CD1c-positive myeloid dendritic cell (primary cell): ENCODE measurements around the gene LRRC32.
"Not testable (repeated sequence)": the region's sequence is repeated elsewhere in the genome, so short reads cannot be mapped to it uniquely, and the experiment has no call there.

ENCODE experiments used
- DNase-seq: peaks from one replicate; pipeline ENCODE4 v3.0.0-alpha.2; 2016; ENCODE audit errors: extremely low spot score

Gene LRRC32

DNA sequence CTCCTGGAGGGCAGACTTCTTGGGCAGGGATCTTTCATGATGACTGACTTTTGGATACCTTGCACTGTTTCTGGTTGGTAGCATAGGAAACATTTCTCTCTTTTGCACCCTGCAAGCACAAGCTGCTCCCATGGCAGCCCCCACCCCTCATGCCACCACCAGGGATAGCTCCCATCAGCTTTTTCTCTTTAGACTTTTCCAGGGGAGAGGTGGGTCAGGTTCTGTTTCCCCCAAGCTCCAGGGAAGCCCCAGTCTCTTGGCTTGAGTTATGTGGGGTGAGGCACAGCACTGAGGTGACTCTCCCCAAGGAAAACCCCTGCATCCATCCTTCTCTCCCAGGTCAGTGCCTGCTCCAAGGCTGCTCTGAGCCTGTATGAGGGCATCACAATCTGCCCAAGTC is 22.5 kb downstream of the LRRC32 start:
- no peak for DNase-seq

DNA sequence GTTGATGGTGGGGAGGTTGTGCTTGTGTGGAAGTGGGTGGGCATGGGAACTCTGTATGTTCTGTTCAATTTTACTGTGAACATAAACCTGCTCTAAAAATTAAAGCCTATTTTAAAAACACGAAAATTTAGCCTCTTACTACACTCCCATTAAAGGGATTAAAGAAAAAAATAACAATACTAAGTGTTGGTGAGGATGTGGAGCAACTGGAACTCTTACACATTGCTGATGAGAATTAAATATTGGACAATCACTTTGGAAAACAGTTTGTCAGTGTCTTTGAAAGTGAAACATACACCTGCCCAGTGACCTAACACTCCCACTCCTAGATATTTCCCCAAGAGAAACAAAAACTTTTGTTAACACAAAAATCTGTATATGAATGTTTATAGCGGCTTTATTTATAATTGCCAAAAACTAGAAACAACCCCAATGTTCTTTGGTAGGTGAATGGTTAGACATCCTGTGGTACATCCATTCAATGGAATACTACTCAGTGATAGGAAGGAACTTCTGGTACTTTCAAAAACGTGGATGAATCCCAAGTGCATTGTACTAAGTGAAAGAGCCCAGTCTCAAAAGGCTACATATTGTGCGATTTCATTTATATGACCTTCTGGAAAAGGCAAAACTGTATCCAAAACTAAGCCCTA is 23.5 kb downstream of the LRRC32 start:
- DNase-seq, result no peak

DNA sequence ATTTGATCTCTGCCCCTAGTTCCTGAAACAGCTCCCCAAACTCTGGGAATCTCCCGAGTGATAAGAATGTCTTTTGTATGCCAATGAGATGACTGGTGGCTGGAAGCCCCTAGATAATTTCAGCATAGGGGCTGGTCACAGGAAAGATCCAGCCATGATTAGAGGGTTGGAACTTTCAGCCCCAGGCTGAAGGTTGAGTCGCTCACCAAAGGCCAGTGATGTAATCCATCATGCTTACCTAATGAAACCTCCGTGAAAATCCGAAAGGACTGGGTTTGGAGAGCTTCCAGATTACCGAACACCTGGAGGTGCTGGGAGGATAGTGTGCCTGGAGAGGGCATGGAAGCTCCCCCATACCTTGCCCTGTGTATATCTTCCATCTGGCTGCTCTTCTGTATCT is 26.0 kb downstream of the LRRC32 start:
- no peak for DNase-seq

DNA sequence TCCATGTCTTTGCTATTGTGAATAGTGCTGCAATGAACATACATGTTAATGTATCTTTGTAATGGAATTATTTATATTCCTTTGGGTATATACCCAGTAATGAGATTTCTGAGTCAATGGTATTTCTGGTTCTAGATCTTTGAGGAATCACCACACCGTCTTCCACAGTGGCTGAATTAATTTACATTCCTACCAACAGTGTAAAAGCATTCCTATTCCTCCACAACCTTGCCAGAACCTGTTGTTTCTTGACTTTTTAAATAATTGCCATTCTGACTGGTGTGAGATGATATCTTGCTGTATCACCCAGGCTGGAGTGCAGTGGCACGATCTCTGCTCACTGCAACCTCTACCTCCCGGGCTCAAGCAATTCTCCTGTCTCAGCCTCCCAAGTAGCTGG is 26.8 kb downstream of the LRRC32 start:
- not testable (repeated sequence) for DNase-seq

DNA sequence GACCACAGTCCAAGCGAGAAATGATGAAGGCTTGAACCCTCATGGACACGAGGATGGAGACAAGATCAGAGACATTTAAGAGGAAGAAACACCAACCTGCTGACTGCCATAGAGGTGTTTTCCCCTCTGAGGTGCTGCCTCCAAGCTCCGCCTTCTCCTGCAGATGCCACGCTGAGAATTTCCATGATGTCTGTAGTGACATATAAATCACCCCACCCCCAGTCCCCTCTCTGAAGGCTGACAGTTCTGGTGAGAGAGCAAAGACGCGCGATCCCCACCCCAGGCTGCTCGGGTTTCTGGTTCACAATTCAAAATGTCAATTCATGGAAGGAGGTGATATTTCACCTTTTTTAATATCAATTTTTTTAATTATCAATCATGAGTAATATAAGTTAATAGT is 28.2 kb downstream of the LRRC32 start:
- no peak for DNase-seq

DNA sequence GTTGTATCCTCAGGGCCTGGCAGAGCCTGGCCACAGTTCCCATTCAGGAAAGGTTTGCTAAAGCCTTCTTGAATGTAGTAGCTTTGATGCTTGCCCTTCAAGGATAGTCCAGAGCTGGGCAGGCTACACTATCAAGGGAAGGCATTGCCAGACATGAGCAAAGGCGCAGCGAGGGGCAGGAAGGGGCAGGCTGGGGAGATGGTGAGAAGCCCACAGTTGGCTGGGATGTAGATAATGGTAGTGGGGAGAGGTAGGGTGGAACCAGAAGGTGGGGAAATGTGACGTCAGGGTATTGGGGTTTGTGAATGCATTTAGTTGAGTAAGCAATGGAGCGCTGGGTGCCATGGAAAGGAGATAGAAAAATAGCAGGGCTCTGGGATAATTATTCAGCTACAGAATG is 28.6 kb downstream of the LRRC32 start:
- DNase-seq, result no peak

DNA sequence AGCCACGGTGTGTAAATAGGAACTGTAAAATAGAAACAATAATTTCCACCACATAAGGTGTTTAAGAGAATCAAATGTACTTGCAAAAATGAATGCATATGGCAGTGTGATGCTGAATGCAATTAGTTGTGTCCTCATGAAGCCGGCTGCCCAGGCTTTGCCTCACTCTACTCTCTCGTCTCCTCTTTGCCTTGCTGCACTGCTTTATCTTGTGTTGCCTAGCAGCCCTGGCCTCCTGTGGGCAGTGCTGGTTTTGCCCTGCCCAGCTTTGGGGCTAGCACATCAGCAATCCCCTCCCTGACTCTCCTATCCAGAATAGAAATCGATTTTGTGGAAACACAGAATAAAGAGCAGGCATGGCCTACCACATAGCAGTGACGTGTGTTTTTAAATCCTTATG is 30.0 kb downstream of the LRRC32 start:
- no peak for DNase-seq

DNA sequence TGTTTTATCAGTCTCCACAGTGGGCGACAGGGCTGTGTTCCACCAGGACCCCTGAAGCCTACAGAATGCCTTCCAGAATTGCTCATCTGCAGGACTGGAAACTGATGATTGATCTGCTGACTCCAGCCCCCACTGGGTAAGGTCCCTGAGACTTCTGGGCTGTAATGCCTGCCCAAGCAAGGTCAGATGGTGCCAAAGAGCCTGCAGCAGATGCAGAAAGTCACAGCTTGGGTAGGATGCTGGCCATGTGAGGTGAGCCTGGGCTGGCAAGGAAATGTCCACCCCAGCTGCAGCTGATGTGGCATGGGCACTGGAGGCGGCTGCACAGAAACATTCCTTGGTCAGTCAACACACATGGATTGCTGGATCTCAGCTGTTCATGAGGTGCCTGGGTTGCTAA is 30.9 kb downstream of the LRRC32 start:
- DNase-seq, result no peak

DNA sequence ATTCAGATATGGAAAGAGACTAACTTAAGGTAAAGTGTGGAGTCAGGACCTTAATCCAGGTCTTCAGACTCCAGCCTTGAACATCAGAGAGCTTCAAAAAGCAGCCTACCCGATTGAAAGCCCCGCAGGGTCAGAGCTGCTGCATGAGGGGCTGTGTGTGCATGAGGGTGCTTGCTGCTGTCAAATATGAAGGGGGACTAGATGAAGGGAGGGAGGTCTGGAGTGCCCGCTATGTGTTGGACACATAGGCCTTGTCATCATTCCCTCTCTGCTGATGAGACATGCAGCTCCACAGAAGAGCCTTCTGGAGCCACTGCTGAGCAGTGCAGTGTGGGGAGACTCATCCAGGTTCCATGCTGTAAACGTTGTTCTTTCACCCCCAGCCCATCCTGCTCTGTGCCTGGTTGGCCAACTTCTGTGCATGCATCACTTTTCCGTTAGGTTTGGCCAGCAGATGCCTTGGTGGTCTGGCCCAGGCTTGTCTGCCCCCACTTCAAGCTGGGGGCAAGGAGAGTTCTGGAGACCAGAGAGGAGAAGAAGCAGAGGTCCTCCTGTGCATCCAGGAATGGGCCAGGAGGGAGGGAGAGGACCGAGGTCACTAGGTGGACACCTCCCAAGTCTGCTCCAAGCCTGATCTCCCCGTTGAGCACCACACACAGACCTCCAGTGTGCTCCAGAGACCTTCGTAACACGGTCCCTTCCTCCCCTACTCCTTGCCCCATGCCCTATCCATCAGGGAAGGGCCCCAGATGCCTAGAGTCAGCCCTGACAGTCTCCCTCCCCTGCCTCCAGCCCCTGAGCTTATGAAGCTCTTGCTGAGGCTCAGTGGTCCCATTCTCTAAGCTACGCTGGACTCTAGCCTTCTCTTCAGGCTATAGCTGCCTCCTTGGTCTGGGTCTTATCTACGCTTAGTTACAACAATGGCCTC is 32.0 kb downstream of the LRRC32 start:
- no peak for DNase-seq

DNA sequence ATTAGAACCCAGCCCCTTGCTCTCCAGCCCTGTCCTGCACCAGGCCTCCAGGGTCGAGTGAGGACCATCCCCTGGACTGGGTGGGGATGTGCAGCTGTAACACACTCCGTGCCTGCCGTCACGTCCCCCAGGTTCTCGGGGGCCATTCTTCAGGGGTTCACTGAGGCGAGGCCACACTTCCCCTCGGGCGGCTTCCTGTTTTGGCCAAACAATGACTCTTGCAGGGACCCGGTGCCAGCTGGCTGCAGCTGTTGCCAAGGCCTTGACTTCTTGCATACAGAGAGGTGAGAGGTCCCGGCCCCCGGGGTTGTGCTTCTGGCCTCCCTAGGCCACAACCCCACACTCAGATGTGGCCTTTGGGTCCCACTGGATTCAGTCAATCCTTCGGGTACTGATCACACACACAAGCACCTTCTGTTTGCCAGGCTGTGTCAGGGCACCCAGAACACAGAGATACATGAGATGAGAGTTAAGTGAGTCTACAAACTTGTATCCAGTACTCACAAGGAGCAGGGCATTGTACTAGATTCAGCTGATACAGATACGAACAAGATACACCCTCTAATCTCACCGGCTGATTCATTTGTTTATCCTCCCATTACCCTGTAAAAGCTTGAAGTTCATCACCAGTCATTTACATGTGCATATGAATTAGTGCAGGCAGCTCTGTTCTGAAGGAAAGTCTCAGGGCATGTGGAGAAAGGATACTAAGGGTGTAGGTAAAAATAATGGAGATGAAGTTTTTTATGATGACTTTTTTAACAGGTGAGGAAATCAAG is 32.9 kb downstream of the LRRC32 start:
- DNase-seq, result peak; percentile 67

DNA sequence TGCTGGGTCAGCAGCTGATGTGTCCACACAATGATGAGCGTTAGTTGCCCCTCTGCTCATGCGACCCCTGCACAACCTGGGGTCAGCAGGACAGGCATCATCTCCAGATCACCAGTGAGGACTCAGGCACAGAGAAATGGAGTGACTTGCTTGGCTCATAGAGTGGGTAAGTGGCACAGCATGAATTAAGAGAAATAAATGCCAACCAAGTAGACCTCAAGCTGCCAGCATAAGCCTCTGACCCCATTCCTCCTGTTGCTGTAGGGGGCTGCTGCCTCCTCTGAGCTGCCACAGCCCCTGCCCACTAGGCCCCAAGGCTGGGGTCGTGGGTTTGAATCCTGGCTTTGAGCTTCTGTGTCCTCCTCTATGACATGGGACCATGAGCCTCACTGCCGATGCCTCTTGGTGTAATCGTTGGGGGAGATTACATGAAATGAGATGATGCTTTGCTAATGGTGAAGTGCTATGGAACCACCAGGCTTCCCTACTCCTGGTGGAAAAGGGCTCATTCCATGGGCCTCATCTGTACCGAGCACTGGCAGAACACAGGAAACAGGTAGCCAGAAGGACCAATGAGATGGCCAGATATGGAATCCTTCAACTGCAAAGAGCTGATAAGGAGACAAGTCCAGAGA is 33.6 kb downstream of the LRRC32 start:
- no peak for DNase-seq

DNA sequence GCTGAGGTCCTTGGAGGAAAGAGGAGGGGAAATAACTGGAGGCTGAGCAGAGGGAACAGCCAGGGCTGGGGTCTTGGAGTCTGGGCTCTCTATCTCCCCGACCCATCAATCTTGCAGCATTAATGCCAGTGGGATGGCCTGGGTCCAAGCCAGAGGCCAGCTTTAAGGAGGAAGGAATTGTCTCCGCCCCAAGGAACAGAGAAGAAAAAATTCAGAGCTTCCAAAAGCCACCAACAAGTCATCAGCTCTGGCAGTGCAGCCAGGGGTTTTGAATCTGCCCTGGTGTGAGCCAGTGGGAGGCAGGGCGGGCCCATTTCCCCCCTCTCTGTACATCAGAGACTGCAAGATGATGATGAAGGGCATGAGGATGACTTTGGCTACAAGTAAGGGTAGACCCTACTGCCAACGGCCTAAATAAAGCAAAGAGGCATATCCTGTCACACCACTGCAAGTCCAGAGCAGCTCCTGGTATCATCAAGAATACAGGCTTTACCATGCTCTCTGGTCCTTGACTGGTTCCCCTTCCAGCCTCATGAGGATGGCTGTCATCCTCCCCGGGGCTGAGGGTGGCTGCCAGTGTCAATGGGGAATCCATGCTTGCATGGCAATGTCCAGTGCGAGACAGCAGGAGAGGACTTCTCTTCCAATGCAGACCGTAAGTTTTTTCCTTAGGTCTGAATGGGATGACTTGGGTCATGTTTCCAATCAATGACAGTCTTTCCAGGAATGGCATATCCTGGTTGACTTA is 34.4 kb downstream of the LRRC32 start:
- no peak for DNase-seq

DNA sequence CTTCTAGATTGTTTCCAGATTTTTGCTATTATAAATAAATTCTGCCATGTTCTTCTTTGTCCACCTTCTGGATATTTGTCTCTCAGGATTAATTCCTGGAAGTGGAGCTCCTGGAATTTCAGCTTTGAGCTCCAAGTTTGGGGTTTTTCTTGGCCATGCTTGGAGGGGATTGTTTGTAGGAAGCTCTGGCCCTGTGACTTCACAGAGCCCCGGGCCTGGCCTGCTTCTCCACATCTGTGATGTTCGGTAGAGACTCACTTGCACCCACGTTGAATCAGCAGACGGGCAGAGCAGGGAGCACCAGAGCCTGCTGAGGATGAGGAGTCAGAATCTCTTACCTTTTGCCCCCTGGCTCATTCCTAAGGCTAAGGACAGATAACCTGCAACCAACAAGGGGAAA is 35.7 kb downstream of the LRRC32 start:
- DNase-seq, result no peak

DNA sequence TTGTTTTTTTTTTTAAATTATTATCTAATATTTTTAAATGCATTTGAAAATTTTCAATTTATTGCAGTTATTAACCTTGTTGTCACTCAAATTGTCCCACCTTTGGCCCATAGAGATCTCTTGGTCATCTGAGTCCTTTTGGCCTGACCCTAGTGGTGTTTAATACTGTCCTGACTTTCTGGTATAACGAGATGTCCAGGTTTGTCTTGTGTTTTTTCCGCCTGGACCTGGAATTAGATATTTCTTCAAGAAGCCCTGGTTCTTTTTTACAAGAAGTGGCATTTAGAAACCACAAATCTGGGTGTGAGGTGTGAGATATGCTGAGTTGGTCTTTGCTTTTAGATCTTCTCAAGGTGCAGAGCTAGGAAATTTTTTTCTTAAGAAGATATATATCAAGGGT is 38.1 kb downstream of the LRRC32 start:
- no peak for DNase-seq

DNA sequence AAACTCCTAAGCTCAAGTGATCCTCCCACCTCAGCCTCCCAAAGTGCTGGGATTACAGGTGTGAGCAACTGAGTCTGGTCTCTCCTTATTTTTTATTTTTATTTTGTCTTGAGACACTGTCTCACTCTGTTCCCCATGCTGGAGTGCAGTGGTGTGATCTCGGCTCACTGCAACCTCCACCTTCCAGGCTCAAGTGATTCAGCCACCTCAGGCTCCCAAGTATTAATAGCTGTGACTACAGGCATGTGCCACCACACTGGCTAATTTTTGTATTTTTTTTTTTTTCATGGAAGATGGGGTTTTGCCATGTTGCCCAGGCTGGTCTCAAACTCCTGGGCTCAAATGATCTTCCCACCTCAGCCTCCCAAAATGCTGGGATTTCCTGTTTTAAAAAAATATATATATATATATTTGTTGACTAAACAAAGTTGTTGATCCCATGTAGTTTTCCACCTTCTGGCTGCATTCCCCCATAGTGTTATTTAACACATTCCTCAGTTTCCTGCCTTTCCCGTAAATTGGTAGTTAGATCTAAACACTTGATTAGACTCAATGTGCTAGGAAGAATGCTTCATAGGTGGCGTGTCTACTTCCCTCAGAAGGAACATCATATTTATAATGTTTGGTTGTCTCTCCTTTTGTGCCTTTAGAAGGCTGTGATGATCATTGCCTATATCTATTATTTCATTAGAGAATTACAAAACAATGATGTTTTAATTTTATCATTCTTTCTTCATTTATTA is 38.8 kb downstream of the LRRC32 start:
- DNase-seq, result no peak

DNA sequence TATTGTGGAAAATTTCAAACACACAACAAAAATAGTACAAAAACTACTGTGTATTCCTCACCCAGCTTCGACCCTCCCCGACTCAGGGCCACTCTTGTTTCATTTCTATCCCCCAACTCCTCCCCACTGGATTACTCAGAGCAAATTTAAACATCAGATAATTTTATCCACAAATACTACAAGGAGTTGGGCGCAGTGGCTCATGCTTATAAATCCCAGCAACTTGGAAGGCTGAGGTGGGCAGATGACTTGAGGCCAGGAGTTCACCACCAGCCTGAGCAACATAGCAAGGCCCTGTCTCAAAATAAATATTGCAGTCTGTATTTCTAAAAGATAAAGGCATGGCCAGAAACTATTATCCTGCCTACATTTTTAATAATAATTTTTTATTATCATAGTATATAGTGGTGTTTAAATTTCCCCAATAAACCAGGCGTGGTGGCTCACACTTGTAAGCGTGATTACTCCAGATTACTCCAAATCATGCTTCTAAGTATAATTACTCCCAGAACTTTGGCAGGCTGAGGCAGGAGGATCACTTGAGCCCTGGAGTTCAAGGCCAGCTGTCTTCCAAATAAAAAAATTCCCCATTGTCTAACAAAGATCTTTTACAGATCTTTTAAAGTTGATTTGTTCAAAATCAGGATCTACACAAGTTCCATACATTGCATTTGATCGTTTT is 39.8 kb downstream of the LRRC32 start:
- DNase-seq, result no peak

DNA sequence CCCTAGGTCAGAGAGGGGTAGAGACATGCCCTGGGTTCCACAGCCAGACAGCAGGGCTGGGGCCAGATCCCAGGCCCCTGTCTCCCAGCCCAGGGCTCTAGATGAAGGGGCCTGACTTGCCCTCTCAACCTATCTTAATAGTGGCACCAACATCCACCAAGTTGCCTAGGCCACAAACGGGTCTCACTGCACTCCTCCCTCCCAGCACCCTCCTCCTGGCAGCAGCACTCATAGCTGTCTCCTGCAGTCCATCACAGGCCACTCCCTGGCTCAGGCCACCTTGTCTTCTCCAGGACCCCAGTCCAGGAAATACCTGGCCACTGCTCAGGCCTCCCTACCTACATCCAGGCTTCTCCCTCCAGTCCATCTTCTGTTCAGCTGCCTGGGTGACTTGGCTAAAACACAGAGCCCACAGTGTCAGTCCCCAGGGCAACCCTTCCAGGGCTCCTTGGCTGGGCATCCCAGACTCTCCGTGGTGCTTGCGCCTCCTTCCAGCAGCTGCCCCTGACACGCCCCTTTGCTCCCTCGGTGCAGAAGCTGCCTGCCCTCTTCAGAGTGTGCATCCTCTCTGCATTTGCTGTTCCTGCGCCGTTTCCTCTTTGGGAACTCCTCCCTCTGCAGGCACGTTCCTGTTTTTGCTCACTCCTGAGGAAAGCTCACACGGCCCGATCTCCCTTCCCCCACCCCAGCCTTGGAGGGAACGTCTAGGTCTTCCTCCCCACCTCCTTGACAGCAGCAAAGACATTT is 40.5 kb downstream of the LRRC32 start:
- DNase-seq, result peak; percentile 93

DNA sequence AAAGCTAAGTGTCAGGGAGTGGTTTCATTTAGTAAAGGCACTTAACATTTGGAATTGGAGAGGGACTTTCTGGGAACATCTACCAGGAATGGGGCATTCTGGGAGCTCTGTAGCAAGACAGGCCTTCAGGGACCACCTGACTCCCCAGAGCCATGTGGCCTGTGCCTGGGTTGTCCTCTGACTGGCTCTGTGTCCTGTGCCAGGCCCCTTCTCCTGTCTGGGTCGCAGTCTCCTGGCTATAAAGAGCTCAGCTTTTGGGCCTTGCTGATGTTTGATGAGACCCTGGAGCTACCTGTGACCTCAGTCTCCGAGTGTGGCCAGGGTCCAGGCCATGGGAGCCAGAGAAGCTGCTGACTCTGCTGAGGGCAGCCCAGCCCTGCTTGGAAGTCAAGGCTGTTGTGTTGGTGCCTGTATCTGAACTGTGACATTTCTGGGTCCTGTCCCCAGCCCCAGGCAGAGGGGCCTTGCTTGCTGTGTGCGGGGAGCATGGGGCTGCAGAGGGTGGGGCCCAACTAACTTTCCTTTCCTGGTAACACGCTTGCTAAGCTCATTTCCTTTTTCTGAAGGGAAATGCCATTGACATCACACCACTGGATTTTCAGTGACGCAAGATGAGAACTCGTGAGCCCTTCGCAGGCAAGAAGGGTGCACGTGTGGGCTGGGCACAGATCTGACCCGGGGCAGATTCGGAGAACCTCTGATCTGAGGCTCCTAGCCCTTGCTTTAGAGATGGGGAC is 41.3 kb downstream of the LRRC32 start:
- peak; percentile 97 for DNase-seq
